Keratinocyte (primary cell): ENCODE results near the gene TACC2. TPM values are rescaled to one million over a fixed set of nuclear protein-coding genes. Genes with fewer than 3 reads are reported as not detected.

ENCODE experiments used
- DNase-seq: peaks from one replicate; pipeline ENCODE4 v3.0.0-alpha.2; 2011; ENCODE audit warnings: low read depth, missing footprints, low spot score
- FAIRE-seq: peaks from 2 replicates; lab custom pipeline; 2011; peaks lifted over from hg19 to GRCh38; lab: Jason Lieb, UNC
- H2AFZ ChIP-seq: 2 replicates; pipeline ENCODE4 v1.6.0; 2012; ENCODE audit warnings: low read length, control low read depth, inconsistent platforms; ENCODE audit not compliant: control insufficient read depth
- H3K27ac ChIP-seq: 2 replicates; pipeline ENCODE4 v1.5.1; 2011; ENCODE audit warnings: low read length; ENCODE audit not compliant: control insufficient read depth, insufficient read depth
- H3K27me3 ChIP-seq: 3 replicates; pipeline ENCODE4 v1.6.0; 2011; ENCODE audit warnings: low read length; ENCODE audit not compliant: control insufficient read depth, insufficient read depth; ENCODE audit errors: extremely low read depth
- H3K36me3 ChIP-seq, 2 experiments: 2 replicates in 1 of 2; 3 replicates in 1 of 2; pipeline ENCODE4 v1.5.1; 2011; ENCODE audit warnings: low read length in 2 of 2, mild to moderate bottlenecking in 1 of 2; ENCODE audit not compliant: control insufficient read depth in 2 of 2, insufficient read depth in 2 of 2; ENCODE audit errors: extremely low read depth in 1 of 2
- H3K4me1 ChIP-seq: 3 replicates; pipeline ENCODE4 v1.5.1; 2011; ENCODE audit warnings: low read length; ENCODE audit not compliant: control insufficient read depth, insufficient read depth; ENCODE audit errors: extremely low read depth
- H3K4me2 ChIP-seq: 3 replicates; pipeline ENCODE4 v1.6.0; 2011; ENCODE audit warnings: low read depth, low read length; ENCODE audit not compliant: control insufficient read depth, insufficient read depth; ENCODE audit errors: extremely low read depth
- H3K4me3 ChIP-seq, 3 experiments: fragments of 200-600 bp in 1 of 3; sonication (generic) in 1 of 3; 2 replicates in 2 of 3; 3 replicates in 1 of 3; pipeline ENCODE4 v1.5.1; 2011 to 2016; ENCODE audit warnings: low read length in 3 of 3, mild to moderate bottlenecking in 3 of 3, control low read depth in 2 of 3, inconsistent platforms in 1 of 3, low read depth in 1 of 3, mixed read lengths in 1 of 3, mixed run types in 1 of 3, moderate library complexity in 1 of 3; ENCODE audit not compliant: control insufficient read depth in 2 of 3, insufficient read depth in 2 of 3; ENCODE audit errors: extremely low read depth in 1 of 3
- H3K79me2 ChIP-seq: 2 replicates; pipeline ENCODE4 v1.6.0; 2012; ENCODE audit warnings: low read length; ENCODE audit not compliant: control insufficient read depth, insufficient read depth
- H3K9ac ChIP-seq: 3 replicates; pipeline ENCODE4 v1.6.0; 2011; ENCODE audit warnings: low read length; ENCODE audit not compliant: control insufficient read depth, insufficient read depth; ENCODE audit errors: extremely low read depth
- H3K9me1 ChIP-seq: 3 replicates; pipeline ENCODE4 v1.6.0; 2011; ENCODE audit warnings: low read length; ENCODE audit not compliant: control insufficient read depth, insufficient read depth; ENCODE audit errors: extremely low read depth
- H3K9me3 ChIP-seq: 2 replicates; pipeline ENCODE4 v1.5.1; 2012; ENCODE audit warnings: low read depth, low read length; ENCODE audit not compliant: control insufficient read depth
- H4K20me1 ChIP-seq: 3 replicates; pipeline ENCODE4 v1.6.0; 2011; ENCODE audit warnings: low read length; ENCODE audit not compliant: control insufficient read depth, insufficient read depth; ENCODE audit errors: extremely low read depth
- EZH2 ChIP-seq: IDR thresholded peaks from one replicate; pipeline ENCODE4 v1.6.1; 2012; ENCODE audit warnings: inconsistent platforms, mild to moderate bottlenecking, low read length, moderate library complexity
- dilution Hi-C: fragments of 300-500 bp; cut with MboI; formaldehyde crosslinking; loops from one replicate; pipeline ENCODE4 v1.7.0; 2020; ENCODE audit warnings: low sequenced_read_pairs; ENCODE audit not compliant: extremely low pct_ligation_motif_present
- polyA plus RNA-seq, 5 experiments: library from polyadenylated mRNA; depleted of rRNA in 3 of 5; stranded (reverse) in 3 of 5; stranded (forward) in 1 of 5; unstranded in 1 of 5; fragments of >200 nt; gene quantifications; 1 replicate in 1 of 5; 2 replicates in 3 of 5; 3 replicates in 1 of 5; pipeline versions ENCODE4 v1.2.1 to v1.2.3, GENCODE V29; 2011 to 2012; ENCODE audit warnings: missing spikeins in 2 of 5, low read depth in 1 of 5, low replicate concordance in 1 of 5
- TF ChIP-seq, protein P1 (sequence below), 3 experiments: IDR thresholded peaks in 1 of 3; conservative IDR thresholded peaks in 1 of 3; optimal IDR thresholded peaks in 1 of 3; 2 replicates in 2 of 3; 3 replicates in 1 of 3; pipeline versions ENCODE3 to v1.5.1; 2011; ENCODE audit warnings: low read length in 3 of 3, mild to moderate bottlenecking in 3 of 3, moderate library complexity in 2 of 3, control low read depth in 1 of 3, inconsistent platforms in 1 of 3; ENCODE audit not compliant: insufficient read depth in 2 of 3; ENCODE audit errors: extremely low read depth in 1 of 3

TACC2 gene
- polyA plus RNA-seq, 1 donor (not counting 4 experiments of a cell fraction or from before 2014, with no cell fraction given), result 12.8 TPM

DNA sequence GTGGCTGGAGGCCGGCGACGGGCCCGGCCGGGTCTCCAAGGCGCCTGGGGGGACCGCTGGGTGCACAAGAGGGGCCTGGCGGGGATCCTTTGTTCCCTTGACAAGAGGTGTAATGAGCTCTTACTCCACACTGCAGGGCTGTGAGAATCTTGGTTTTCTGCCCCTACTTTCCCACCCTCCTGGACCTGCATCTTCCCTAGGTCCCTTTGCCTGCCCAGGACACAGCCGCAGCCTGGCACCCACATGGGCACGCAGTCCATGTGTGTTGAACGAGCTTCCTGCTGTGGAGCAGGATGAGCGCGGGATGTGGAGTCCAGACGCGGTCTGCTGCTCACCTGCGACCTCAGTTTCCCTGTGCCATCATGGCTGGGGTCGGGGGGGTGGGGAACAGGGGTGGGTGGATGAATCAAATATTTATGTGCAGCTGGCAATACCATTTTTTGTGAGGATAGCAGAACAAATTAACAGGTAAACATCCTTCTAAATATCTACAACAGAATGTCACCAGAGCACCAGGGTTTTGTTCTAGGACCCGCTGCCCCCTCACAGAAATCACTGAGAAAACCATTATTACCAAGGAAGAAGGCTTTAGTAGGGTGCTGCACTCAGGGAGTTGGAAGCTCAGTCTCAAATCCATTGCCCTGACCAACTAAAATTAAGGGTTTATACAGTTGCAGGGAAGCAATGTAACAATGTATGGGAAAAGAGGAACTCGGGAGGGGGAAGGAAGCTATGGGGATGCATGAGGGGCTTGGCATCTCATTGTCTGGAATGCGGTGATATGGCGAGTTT, 13.5 kb upstream of the TACC2 start:
- Histone ChIP-seq H3K27me3 (no peaks in the 10 kb centered on the region), H3K36me3 (peaks cover 0 to 8% of the 10 kb centered on the region in 2 experiments), H3K9me3 (no peaks in the 10 kb centered on the region), H3K4me3 (peak overlapping the region; percentile 57 to 90 (median 74)), H3K79me2 (peaks cover 11% of the 10 kb centered on the region), H3K4me1 (peaks cover 10% of the 10 kb centered on the region), H3K4me2 (peak overlapping the region; percentile 86), H3K27ac (peak overlapping the region; percentile 74), H2AFZ (peak overlapping the region; percentile 82), H3K9ac (peak overlapping the region; percentile 85), H4K20me1 (no peaks in the 10 kb centered on the region), H3K9me1 (no peaks in the 10 kb centered on the region)
- no peak for DNase-seq
- dilution Hi-C loops, result no loop called here
- no peak for FAIRE-seq
- TF ChIP-seq, protein P1, sequence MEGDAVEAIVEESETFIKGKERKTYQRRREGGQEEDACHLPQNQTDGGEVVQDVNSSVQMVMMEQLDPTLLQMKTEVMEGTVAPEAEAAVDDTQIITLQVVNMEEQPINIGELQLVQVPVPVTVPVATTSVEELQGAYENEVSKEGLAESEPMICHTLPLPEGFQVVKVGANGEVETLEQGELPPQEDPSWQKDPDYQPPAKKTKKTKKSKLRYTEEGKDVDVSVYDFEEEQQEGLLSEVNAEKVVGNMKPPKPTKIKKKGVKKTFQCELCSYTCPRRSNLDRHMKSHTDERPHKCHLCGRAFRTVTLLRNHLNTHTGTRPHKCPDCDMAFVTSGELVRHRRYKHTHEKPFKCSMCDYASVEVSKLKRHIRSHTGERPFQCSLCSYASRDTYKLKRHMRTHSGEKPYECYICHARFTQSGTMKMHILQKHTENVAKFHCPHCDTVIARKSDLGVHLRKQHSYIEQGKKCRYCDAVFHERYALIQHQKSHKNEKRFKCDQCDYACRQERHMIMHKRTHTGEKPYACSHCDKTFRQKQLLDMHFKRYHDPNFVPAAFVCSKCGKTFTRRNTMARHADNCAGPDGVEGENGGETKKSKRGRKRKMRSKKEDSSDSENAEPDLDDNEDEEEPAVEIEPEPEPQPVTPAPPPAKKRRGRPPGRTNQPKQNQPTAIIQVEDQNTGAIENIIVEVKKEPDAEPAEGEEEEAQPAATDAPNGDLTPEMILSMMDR (optimal IDR thresholded peaks at IDR 0.05 in 1 of 3, IDR thresholded peaks at IDR 0.05 in 1 of 3, conservative IDR thresholded peaks at IDR 0.05 in 1 of 3; ENCODE audit: extremely low read depth in 1 of 3, insufficient read depth in 2 of 3, low read length in 3 of 3), result peak in 2 of 3 experiments; percentile 56 to 59
- no peak for TF ChIP-seq EZH2

DNA sequence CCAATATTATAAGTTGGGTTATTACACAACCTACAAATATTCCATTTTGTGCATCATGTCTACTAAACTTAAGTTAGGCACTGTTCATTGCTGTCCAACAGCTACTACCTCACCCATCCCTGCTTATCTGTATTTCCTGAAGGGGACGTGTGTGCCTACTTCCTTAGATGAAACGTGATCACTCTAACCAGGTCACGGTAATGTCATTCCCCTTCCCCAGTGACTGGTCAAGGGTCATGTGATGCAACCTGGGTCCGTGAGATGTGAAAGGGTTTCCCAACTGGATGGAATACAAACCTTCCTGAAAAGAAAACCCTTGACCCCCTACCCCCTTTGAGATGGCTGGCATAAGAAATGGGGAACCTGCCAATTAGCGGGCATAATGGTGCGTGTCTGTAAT, 12.4 kb upstream of the TACC2 start:
- no peaks in the 10 kb centered on the region for H3K27me3 ChIP-seq
- H3K9ac ChIP-seq, result no peak overlapping the region
- FAIRE-seq, result no peak
- H3K9me3 ChIP-seq, result no peaks in the 10 kb centered on the region
- no peak overlapping the region for H3K27ac ChIP-seq
- no peak overlapping the region for H3K4me3 ChIP-seq
- H3K9me1 ChIP-seq, result no peaks in the 10 kb centered on the region
- no peak overlapping the region for H2AFZ ChIP-seq
- H4K20me1 ChIP-seq, result no peaks in the 10 kb centered on the region
- no peak for DNase-seq
- H3K79me2 ChIP-seq, result peaks cover 11% of the 10 kb centered on the region
- peaks cover 0 to 6% of the 10 kb centered on the region in 2 experiments for H3K36me3 ChIP-seq
- H3K4me2 ChIP-seq, result no peak overlapping the region
- dilution Hi-C loops, result no loop called here
- H3K4me1 ChIP-seq, result peaks cover 10% of the 10 kb centered on the region
- TF ChIP-seq, protein P1 (optimal IDR thresholded peaks at IDR 0.05 in 1 of 3, IDR thresholded peaks at IDR 0.05 in 1 of 3, conservative IDR thresholded peaks at IDR 0.05 in 1 of 3; ENCODE audit: extremely low read depth in 1 of 3, insufficient read depth in 2 of 3, low read length in 3 of 3), result no peak
- no peak for TF ChIP-seq EZH2
